ENCODE results near the gene PCGF2.
"Not testable (repeated sequence)": the region's sequence is repeated elsewhere in the genome, so short reads cannot be mapped to it uniquely, and the experiment has no call there.

Gene PCGF2
- total RNA-seq: 0 to 0.36 (median 0.10) reads per million in 4 experiments

- DNase-seq: no peak
Measured at GRCh38 chr17:38748149-38748891, at the start of gene PCGF2. Gene PCGF2, minus strand, starts transcription at chr17:38748336. Its CDS starts 7,934 bp downstream, at chr17:38740402.

- DNase-seq: no peak
Measured at GRCh38 chr17:38797828-38798227, 49.7 kb upstream of the PCGF2 start.

GRCh38 chr17:38797158-38797490, 49.0 kb upstream of the PCGF2 start:
- DNase-seq: no peak

- no peak for DNase-seq
Measured at GRCh38 chr17:38796451-38797157, 48.5 kb upstream of the PCGF2 start.

GRCh38 chr17:38794221-38794620, 46.1 kb upstream of the PCGF2 start:
- no peak for DNase-seq

GRCh38 chr17:38791162-38791561, 43.0 kb upstream of the PCGF2 start:
- DNase-seq: no peak

GRCh38 chr17:38790148-38790707, 42.1 kb upstream of the PCGF2 start:
- not testable (repeated sequence) for DNase-seq

GRCh38 chr17:38789185-38789584, 41.0 kb upstream of the PCGF2 start:
- no peak for DNase-seq

- not testable (repeated sequence) for DNase-seq
Measured at GRCh38 chr17:38787999-38788398, 39.9 kb upstream of the PCGF2 start.

GRCh38 chr17:38786372-38786771, 38.2 kb upstream of the PCGF2 start:
- no peak for DNase-seq

GRCh38 chr17:38783227-38783626, 35.1 kb upstream of the PCGF2 start:
- DNase-seq: no peak

GRCh38 chr17:38779965-38780752, 32.0 kb upstream of the PCGF2 start:
- no peak for DNase-seq

GRCh38 chr17:38777641-38778250, 29.6 kb upstream of the PCGF2 start:
- no peak for DNase-seq

- DNase-seq: no peak
Measured at GRCh38 chr17:38773258-38773657, 25.1 kb upstream of the PCGF2 start.

- DNase-seq: no peak
Measured at GRCh38 chr17:38768417-38768816, 20.3 kb upstream of the PCGF2 start.

GRCh38 chr17:38766341-38766740, 18.2 kb upstream of the PCGF2 start:
- DNase-seq: no peak

GRCh38 chr17:38762231-38762630, 14.1 kb upstream of the PCGF2 start:
- DNase-seq: no peak

GRCh38 chr17:38761612-38762011, 13.5 kb upstream of the PCGF2 start:
- no peak for DNase-seq

- no peak for DNase-seq
Measured at GRCh38 chr17:38753071-38753506, 5.0 kb upstream of the PCGF2 start.

- DNase-seq: peak; percentile 91
Measured at GRCh38 chr17:38752308-38753070, 4.4 kb upstream of the PCGF2 start, which contains the start of gene PSMB3. Gene PSMB3, plus strand, starts transcription at chr17:38752741. Its CDS starts 86 bp downstream, at chr17:38752827.

GRCh38 chr17:38751808-38752307, 3.7 kb upstream of the PCGF2 start:
- DNase-seq: peak; percentile 66

Measured in effector CD8-positive, alpha-beta T cell (primary cell).